ENCODE results near the gene SMOC1. TPM values are rescaled to one million over a fixed set of nuclear protein-coding genes. Genes with fewer than 3 reads are reported as not detected.

SMOC1 gene
- polyA plus RNA-seq, 3 donors = not detected

DNA sequence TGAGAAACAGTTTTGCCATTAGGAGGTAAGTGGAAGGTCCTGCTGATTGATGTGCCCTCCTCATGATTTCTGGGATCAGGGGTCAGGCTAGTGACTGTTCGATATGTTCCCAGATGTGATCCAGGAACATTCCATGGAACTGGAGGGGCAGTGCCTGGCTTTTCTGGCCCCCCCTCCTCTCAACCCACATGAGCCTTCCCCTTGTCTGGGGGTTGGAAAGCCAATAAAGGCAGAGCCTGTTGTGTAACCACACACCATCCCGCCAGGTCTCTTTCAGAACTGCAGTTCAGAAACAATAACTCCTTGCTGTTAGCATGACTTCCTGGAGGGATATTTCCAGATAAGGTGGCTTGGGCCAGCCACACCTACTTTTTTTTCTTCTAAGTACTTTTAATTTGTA is 17.8 kb downstream of the SMOC1 start:
- Histone ChIP-seq H3K9me3 (replicated peaks in 1 of 2; ENCODE audit: control insufficient read depth in 1 of 2, insufficient read depth in 1 of 2, low read length in 2 of 2) (peaks cover 7% of the 10 kb centered on the region in 2 donors), H2AFZ (ENCODE audit: insufficient read depth, low read depth, low read length, poor library complexity, severe bottlenecking) (no peak overlapping the region), H3K27me3 (ENCODE audit: control insufficient read depth in 2 of 2, insufficient read depth in 2 of 2, low read length in 2 of 2) (no peaks in the 10 kb centered on the region), H3K4me3 (replicated peaks in 1 of 3; ENCODE audit: low read depth in 2 of 3, low read length in 3 of 3) (no peak overlapping the region), H3K27ac (ENCODE audit: low read depth in 1 of 2, low read length in 2 of 2) (no peak overlapping the region), H4K20me1 (ENCODE audit: insufficient read depth, low read length) (no peaks in the 10 kb centered on the region), H3K79me2 (ENCODE audit: insufficient read depth, low read length) (no peaks in the 10 kb centered on the region), H3K9ac (ENCODE audit: insufficient read depth, low read length, poor library complexity, severe bottlenecking) (no peak overlapping the region), H3K4me2 (replicated peaks; ENCODE audit: extremely low read depth, low read length, poor library complexity, severe bottlenecking) (no peak overlapping the region), H3K36me3 (replicated peaks in 1 of 2; ENCODE audit: control insufficient read depth in 1 of 2, insufficient read depth in 2 of 2, low read length in 2 of 2) (no peaks in the 10 kb centered on the region), H3K4me1 (ENCODE audit: control insufficient read depth in 1 of 2, insufficient read depth in 2 of 2, low read length in 2 of 2) (no peaks in the 10 kb centered on the region)
- Mint-ChIP-seq H3K27ac (no peak overlapping the region), H3K27me3 (ENCODE audit: low read depth in 3 of 3) (peaks cover 0 to 11% (median 3%) of the 10 kb centered on the region in 3 donors), H3K9me3 (peaks cover 5 to 24% (median 16%) of the 10 kb centered on the region in 7 donors), H3K36me3 (no peaks in the 10 kb centered on the region), H3K4me3 (no peak overlapping the region), H3K4me1 (no peaks in the 10 kb centered on the region)
- WGBS (ENCODE audit: insufficient coverage) = no CpG with 5 or more reads among the region's 2 CpGs
- no peak for DNase-seq
- intact Hi-C loops (cut with micrococcal nuclease) = no loop called here
- TF ChIP-seq, protein P1, sequence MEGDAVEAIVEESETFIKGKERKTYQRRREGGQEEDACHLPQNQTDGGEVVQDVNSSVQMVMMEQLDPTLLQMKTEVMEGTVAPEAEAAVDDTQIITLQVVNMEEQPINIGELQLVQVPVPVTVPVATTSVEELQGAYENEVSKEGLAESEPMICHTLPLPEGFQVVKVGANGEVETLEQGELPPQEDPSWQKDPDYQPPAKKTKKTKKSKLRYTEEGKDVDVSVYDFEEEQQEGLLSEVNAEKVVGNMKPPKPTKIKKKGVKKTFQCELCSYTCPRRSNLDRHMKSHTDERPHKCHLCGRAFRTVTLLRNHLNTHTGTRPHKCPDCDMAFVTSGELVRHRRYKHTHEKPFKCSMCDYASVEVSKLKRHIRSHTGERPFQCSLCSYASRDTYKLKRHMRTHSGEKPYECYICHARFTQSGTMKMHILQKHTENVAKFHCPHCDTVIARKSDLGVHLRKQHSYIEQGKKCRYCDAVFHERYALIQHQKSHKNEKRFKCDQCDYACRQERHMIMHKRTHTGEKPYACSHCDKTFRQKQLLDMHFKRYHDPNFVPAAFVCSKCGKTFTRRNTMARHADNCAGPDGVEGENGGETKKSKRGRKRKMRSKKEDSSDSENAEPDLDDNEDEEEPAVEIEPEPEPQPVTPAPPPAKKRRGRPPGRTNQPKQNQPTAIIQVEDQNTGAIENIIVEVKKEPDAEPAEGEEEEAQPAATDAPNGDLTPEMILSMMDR (IDR thresholded peaks at IDR 0.05) = no peak

DNA sequence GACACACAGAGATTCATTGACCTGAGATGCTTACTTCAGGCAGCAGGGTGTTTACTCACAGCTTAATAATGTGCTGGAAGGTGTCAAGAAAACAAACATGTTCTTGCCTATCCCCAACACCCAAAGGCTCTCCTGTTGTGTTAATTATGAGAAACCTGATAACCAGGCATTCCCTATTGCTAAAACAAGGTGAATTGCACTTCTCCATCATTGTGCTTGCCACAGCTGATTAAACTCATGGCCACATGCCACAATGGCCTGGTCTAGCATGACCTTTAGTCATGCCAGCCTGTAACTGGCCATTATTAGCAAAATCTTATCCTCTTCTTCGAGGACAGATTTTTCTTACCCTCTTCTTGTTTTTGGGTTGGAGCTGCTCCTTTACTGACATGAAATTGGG is 21.4 kb downstream of the SMOC1 start:
- intact Hi-C loops (cut with micrococcal nuclease) = no loop called here

More for the DNA sequence above, 21.4 kb downstream of the SMOC1 start:
- H3K36me3 Mint-ChIP-seq = no peaks in the 10 kb centered on the region
- WGBS (ENCODE audit: insufficient coverage) = no CpG with 5 or more reads among the region's 1 CpG
- Histone ChIP-seq H3K27me3 (ENCODE audit: control insufficient read depth in 2 of 2, insufficient read depth in 2 of 2, low read length in 2 of 2) (no peaks in the 10 kb centered on the region), H3K4me1 (ENCODE audit: control insufficient read depth in 1 of 2, insufficient read depth in 2 of 2, low read length in 2 of 2) (no peaks in the 10 kb centered on the region), H3K9me3 (replicated peaks in 1 of 2; ENCODE audit: control insufficient read depth in 1 of 2, insufficient read depth in 1 of 2, low read length in 2 of 2) (peaks cover 7 to 9% of the 10 kb centered on the region in 2 donors), H3K79me2 (ENCODE audit: insufficient read depth, low read length) (no peaks in the 10 kb centered on the region), H2AFZ (ENCODE audit: insufficient read depth, low read depth, low read length, poor library complexity, severe bottlenecking) (no peak overlapping the region), H3K27ac (ENCODE audit: low read depth in 1 of 2, low read length in 2 of 2) (no peak overlapping the region), H3K4me3 (replicated peaks in 1 of 3; ENCODE audit: low read depth in 2 of 3, low read length in 3 of 3) (no peak overlapping the region), H4K20me1 (ENCODE audit: insufficient read depth, low read length) (no peaks in the 10 kb centered on the region), H3K9ac (ENCODE audit: insufficient read depth, low read length, poor library complexity, severe bottlenecking) (no peak overlapping the region), H3K36me3 (replicated peaks in 1 of 2; ENCODE audit: control insufficient read depth in 1 of 2, insufficient read depth in 2 of 2, low read length in 2 of 2) (no peaks in the 10 kb centered on the region), H3K4me2 (replicated peaks; ENCODE audit: extremely low read depth, low read length, poor library complexity, severe bottlenecking) (no peak overlapping the region)
- no peak overlapping the region for H3K4me3 Mint-ChIP-seq
- H3K27me3 Mint-ChIP-seq (ENCODE audit: low read depth in 3 of 3) = peaks cover 0 to 11% (median 3%) of the 10 kb centered on the region in 3 donors
- no peak overlapping the region for H3K27ac Mint-ChIP-seq
- TF ChIP-seq, protein P1 (IDR thresholded peaks at IDR 0.05) = no peak
- DNase-seq = no peak
- H3K4me1 Mint-ChIP-seq = no peaks in the 10 kb centered on the region
- peaks cover 14 to 28% (median 19%) of the 10 kb centered on the region in 7 donors for H3K9me3 Mint-ChIP-seq
